SK-N-SH treated with all-trans-retinoic acid at 6 μM for 48 hours (cell line): ENCODE results near the gene GPR68.

Experiments used
- ATAC-seq: fragments of 200-7000 bp; cut with Tn5 transposase; 3 replicates; pipeline ENCODE4 v1.9.1; 2020; ENCODE audit warnings: mild to moderate bottlenecking, moderate library complexity
- ARNTL ChIP-seq: fragments of 450-650 bp; formaldehyde crosslinking; IDR thresholded peaks from 2 replicates; pipeline ENCODE4 v1.5.0; 2020; ENCODE audit warnings: low read depth, mild to moderate bottlenecking, moderate library complexity, borderline replicate concordance
- BACH2 ChIP-seq: fragments of 250-450 bp; sonication (Bioruptor Pico); IDR thresholded peaks from 2 replicates; pipeline ENCODE4 v1.9.0; 2021; ENCODE audit warnings: mild to moderate bottlenecking, borderline replicate concordance
- CSDC2 ChIP-seq: fragments of 250-450 bp; sonication (Bioruptor Pico); IDR thresholded peaks from 2 replicates; pipeline ENCODE4 v1.5.0; 2020; ENCODE audit warnings: mild to moderate bottlenecking, moderate library complexity
- ESRRG ChIP-seq: fragments of 250-450 bp; sonication (Bioruptor Pico); IDR thresholded peaks from 2 replicates; pipeline ENCODE4 v1.6.1; 2021; ENCODE audit warnings: mild to moderate bottlenecking
- GLIS3 ChIP-seq: fragments of 250-450 bp; sonication (Bioruptor Pico); IDR thresholded peaks from 2 replicates; pipeline ENCODE4 v1.5.0; 2020; ENCODE audit warnings: mild to moderate bottlenecking, moderate library complexity
- ISL1 ChIP-seq: fragments of 250-450 bp; sonication (Bioruptor Pico); IDR thresholded peaks from 2 replicates; pipeline ENCODE4 v2.1.2; 2022; ENCODE audit warnings: mild to moderate bottlenecking, moderate library complexity
- OSR1 ChIP-seq: fragments of 250-450 bp; sonication (Bioruptor Pico); IDR thresholded peaks from 2 replicates; pipeline ENCODE4 v1.8.0; 2022; ENCODE audit warnings: moderate library complexity, mild to moderate bottlenecking, inconsistent platforms
- RARB ChIP-seq: fragments of 250-450 bp; sonication (Bioruptor Pico); IDR thresholded peaks from 2 replicates; pipeline ENCODE4 v1.8.0; 2021; ENCODE audit warnings: mild to moderate bottlenecking, moderate library complexity
- SNAI2 ChIP-seq: fragments of 250-450 bp; sonication (Bioruptor Pico); IDR thresholded peaks from 2 replicates; pipeline ENCODE4 v1.5.0; 2020; ENCODE audit warnings: mild to moderate bottlenecking, moderate library complexity
- TCF4 ChIP-seq: fragments of 250-450 bp; sonication (Bioruptor Pico); IDR thresholded peaks from 2 replicates; pipeline ENCODE4 v1.8.0; 2021; ENCODE audit warnings: mild to moderate bottlenecking, moderate library complexity, borderline replicate concordance
- ZC3H10 ChIP-seq: fragments of 250-450 bp; sonication (Bioruptor Pico); IDR thresholded peaks from 2 replicates; pipeline ENCODE4 v1.5.1; 2021; ENCODE audit warnings: mild to moderate bottlenecking, moderate library complexity
- ZFP3 ChIP-seq: fragments of 250-450 bp; sonication (Bioruptor Pico); IDR thresholded peaks from 2 replicates; pipeline ENCODE4 v1.5.0; 2020; ENCODE audit warnings: mild to moderate bottlenecking, moderate library complexity
- ZFP30 ChIP-seq: fragments of 450-650 bp; formaldehyde crosslinking; IDR thresholded peaks from 2 replicates; pipeline ENCODE4 v1.5.0; 2022; ENCODE audit warnings: mild to moderate bottlenecking, moderate library complexity
- ZNF565 ChIP-seq: fragments of 450-650 bp; formaldehyde crosslinking; conservative IDR thresholded peaks from 2 replicates; pipeline ENCODE4 v1.5.0; 2020; ENCODE audit warnings: low read depth, mild to moderate bottlenecking, moderate library complexity
- ZNF70 ChIP-seq: fragments of 450-650 bp; formaldehyde crosslinking; IDR thresholded peaks from 2 replicates; pipeline ENCODE4 v1.5.0; 2020; ENCODE audit warnings: mild to moderate bottlenecking, moderate library complexity
- TF ChIP-seq, protein P1 (sequence below): fragments of 250-450 bp; sonication (Bioruptor Pico); IDR thresholded peaks from 2 replicates; pipeline ENCODE4 v1.5.1; 2020; ENCODE audit warnings: low read depth, mild to moderate bottlenecking, moderate library complexity
- TF ChIP-seq, protein P2 (sequence below): fragments of 250-450 bp; sonication (Bioruptor Pico); IDR thresholded peaks from 2 replicates; pipeline ENCODE4 v1.5.0; 2020; ENCODE audit warnings: mild to moderate bottlenecking, moderate library complexity
- TF ChIP-seq, protein P3 (sequence below): fragments of 250-450 bp; sonication (Bioruptor Pico); IDR thresholded peaks from 2 replicates; pipeline ENCODE4 v1.8.0; 2021; ENCODE audit warnings: low read depth, mild to moderate bottlenecking, moderate library complexity, borderline replicate concordance
- TF ChIP-seq, protein P4 (sequence below): fragments of 250-450 bp; sonication (Bioruptor Pico); IDR thresholded peaks from 2 replicates; pipeline ENCODE4 v1.5.1; 2021; ENCODE audit warnings: mild to moderate bottlenecking, moderate library complexity
- TF ChIP-seq, protein P5 (sequence below): fragments of 250-450 bp; sonication (Bioruptor Pico); IDR thresholded peaks from 2 replicates; pipeline ENCODE4 v1.8.0; 2020; ENCODE audit warnings: mild to moderate bottlenecking, moderate library complexity, borderline replicate concordance

GPR68 gene

DNA sequence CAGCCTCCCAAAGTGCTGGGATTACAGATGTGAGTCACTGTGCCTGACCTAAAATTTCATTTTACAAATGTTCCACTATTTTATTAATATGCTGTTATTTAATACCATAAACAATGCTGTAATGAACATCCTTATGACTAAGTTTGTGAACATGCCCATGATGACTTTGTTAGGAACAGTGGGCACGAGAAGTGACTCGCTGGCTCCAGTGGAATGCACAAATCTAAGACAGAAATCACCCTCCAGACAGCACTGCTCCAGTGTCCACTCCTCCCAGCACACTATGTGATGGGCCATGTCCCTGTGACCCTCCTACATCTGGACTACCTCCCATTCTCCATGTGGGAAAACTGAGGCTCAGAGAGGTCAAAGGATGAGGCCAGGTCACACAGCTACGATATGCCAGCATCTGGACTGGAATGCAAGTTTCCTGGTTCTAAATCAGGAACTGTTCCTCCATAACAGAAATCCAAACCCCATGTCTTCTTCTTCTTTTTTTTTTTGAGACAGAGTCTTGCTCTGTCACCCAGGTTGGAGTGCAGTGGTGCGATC lies 57.9 kb downstream of the GPR68 start:
- TF ChIP-seq ZNF565 (CRISPR knock-in tag), result no peak
- TF ChIP-seq OSR1 (CRISPR knock-in tag), result no peak
- no peak for TF ChIP-seq ZC3H10 (CRISPR knock-in tag)
- no peak for TF ChIP-seq SNAI2 (CRISPR knock-in tag)
- TF ChIP-seq, protein P1, sequence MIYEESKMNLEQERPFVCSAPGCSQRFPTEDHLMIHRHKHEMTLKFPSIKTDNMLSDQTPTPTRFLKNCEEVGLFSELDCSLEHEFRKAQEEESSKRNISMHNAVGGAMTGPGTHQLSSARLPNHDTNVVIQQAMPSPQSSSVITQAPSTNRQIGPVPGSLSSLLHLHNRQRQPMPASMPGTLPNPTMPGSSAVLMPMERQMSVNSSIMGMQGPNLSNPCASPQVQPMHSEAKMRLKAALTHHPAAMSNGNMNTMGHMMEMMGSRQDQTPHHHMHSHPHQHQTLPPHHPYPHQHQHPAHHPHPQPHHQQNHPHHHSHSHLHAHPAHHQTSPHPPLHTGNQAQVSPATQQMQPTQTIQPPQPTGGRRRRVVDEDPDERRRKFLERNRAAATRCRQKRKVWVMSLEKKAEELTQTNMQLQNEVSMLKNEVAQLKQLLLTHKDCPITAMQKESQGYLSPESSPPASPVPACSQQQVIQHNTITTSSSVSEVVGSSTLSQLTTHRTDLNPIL, result no peak
- TF ChIP-seq, protein P2, sequence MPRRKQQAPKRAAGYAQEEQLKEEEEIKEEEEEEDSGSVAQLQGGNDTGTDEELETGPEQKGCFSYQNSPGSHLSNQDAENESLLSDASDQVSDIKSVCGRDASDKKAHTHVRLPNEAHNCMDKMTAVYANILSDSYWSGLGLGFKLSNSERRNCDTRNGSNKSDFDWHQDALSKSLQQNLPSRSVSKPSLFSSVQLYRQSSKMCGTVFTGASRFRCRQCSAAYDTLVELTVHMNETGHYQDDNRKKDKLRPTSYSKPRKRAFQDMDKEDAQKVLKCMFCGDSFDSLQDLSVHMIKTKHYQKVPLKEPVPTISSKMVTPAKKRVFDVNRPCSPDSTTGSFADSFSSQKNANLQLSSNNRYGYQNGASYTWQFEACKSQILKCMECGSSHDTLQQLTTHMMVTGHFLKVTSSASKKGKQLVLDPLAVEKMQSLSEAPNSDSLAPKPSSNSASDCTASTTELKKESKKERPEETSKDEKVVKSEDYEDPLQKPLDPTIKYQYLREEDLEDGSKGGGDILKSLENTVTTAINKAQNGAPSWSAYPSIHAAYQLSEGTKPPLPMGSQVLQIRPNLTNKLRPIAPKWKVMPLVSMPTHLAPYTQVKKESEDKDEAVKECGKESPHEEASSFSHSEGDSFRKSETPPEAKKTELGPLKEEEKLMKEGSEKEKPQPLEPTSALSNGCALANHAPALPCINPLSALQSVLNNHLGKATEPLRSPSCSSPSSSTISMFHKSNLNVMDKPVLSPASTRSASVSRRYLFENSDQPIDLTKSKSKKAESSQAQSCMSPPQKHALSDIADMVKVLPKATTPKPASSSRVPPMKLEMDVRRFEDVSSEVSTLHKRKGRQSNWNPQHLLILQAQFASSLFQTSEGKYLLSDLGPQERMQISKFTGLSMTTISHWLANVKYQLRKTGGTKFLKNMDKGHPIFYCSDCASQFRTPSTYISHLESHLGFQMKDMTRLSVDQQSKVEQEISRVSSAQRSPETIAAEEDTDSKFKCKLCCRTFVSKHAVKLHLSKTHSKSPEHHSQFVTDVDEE, result no peak
- no peak for TF ChIP-seq ARNTL
- no peak for TF ChIP-seq RARB
- no peak for TF ChIP-seq TCF4 (CRISPR knock-in tag)
- TF ChIP-seq, protein P3, sequence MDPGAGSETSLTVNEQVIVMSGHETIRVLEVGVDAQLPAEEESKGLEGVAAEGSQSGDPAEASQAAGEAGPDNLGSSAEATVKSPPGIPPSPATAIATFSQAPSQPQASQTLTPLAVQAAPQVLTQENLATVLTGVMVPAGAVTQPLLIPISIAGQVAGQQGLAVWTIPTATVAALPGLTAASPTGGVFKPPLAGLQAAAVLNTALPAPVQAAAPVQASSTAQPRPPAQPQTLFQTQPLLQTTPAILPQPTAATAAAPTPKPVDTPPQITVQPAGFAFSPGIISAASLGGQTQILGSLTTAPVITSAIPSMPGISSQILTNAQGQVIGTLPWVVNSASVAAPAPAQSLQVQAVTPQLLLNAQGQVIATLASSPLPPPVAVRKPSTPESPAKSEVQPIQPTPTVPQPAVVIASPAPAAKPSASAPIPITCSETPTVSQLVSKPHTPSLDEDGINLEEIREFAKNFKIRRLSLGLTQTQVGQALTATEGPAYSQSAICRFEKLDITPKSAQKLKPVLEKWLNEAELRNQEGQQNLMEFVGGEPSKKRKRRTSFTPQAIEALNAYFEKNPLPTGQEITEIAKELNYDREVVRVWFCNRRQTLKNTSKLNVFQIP, result no peak
- TF ChIP-seq, protein P4, sequence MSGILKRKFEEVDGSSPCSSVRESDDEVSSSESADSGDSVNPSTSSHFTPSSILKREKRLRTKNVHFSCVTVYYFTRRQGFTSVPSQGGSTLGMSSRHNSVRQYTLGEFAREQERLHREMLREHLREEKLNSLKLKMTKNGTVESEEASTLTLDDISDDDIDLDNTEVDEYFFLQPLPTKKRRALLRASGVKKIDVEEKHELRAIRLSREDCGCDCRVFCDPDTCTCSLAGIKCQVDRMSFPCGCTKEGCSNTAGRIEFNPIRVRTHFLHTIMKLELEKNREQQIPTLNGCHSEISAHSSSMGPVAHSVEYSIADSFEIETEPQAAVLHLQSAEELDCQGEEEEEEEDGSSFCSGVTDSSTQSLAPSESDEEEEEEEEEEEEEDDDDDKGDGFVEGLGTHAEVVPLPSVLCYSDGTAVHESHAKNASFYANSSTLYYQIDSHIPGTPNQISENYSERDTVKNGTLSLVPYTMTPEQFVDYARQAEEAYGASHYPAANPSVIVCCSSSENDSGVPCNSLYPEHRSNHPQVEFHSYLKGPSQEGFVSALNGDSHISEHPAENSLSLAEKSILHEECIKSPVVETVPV (CRISPR knock-in tag), result no peak
- TF ChIP-seq ISL1 (CRISPR knock-in tag), result no peak
- no peak for ATAC-seq

DNA sequence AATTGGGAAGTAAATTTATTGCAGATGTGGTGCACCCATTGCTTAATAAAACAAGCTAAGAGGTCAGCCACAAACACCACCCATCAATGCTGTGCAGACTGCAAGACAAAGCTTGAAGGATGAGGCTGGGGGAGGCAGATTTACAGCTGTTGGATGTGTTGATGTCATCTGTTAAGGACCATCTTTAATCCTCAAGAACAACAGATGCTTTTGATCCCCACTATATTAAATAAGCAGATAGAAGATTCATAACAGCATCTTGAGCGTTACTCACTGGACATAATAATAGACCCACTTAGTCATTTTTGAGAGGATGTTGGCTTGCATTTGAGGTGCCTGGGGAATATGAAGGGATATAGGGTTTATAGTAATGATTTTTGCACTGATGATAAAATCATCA lies 58.8 kb downstream of the GPR68 start:
- ATAC-seq, result peak; percentile 70
- no peak for TF ChIP-seq ISL1 (CRISPR knock-in tag)
- TF ChIP-seq, protein P3, result no peak
- no peak for TF ChIP-seq RARB
- TF ChIP-seq, protein P4 (CRISPR knock-in tag), result no peak
- no peak for TF ChIP-seq BACH2 (CRISPR knock-in tag)
- no peak for TF ChIP-seq ZFP3 (CRISPR knock-in tag)
- no peak for TF ChIP-seq GLIS3
- no peak for TF ChIP-seq SNAI2 (CRISPR knock-in tag)
- TF ChIP-seq, protein P1, result no peak
- TF ChIP-seq ZNF70 (CRISPR knock-in tag), result no peak

DNA sequence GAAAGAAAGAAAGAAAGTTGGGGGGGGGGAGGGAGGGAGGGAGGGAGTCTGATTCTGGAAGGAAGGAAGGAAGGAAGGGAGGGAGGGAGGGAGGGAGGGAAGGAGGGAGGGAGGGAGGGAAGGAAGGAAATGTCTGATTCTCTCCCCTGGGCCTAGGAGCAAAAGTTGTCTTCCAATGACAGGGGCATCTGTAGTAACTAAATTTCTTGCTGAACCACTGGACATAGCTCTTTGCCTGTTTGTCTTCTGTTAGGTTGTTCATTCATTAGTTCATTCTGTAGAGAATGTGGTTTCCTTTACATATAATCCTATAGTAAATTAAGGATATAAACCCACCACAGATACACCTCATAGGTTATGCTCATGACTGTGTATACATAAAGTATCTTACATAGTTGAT lies 59.9 kb downstream of the GPR68 start:
- ATAC-seq, result no peak
- TF ChIP-seq, protein P5, sequence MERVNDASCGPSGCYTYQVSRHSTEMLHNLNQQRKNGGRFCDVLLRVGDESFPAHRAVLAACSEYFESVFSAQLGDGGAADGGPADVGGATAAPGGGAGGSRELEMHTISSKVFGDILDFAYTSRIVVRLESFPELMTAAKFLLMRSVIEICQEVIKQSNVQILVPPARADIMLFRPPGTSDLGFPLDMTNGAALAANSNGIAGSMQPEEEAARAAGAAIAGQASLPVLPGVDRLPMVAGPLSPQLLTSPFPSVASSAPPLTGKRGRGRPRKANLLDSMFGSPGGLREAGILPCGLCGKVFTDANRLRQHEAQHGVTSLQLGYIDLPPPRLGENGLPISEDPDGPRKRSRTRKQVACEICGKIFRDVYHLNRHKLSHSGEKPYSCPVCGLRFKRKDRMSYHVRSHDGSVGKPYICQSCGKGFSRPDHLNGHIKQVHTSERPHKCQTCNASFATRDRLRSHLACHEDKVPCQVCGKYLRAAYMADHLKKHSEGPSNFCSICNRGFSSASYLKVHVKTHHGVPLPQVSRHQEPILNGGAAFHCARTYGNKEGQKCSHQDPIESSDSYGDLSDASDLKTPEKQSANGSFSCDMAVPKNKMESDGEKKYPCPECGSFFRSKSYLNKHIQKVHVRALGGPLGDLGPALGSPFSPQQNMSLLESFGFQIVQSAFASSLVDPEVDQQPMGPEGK (CRISPR knock-in tag), result no peak
- no peak for TF ChIP-seq ESRRG (CRISPR knock-in tag)
- TF ChIP-seq, protein P1, result no peak
- no peak for TF ChIP-seq ZNF565 (CRISPR knock-in tag)
- no peak for TF ChIP-seq ZC3H10 (CRISPR knock-in tag)
- TF ChIP-seq OSR1 (CRISPR knock-in tag), result no peak
- no peak for TF ChIP-seq TCF4 (CRISPR knock-in tag)
- no peak for TF ChIP-seq RARB
- TF ChIP-seq ARNTL, result no peak
- TF ChIP-seq ZFP30 (CRISPR knock-in tag), result no peak
- TF ChIP-seq, protein P4 (CRISPR knock-in tag), result no peak
- TF ChIP-seq CSDC2 (CRISPR knock-in tag), result no peak
- no peak for TF ChIP-seq ZNF70 (CRISPR knock-in tag)
